Activated T-cell treated with anti-CD3 and anti-CD28 coated beads, Interleukin-2, amount 50 U/mL, for 1 hour (primary cell): ENCODE results near the gene ZMYND8.
A peak's percentile ranks its signal among the peaks of the same experiment; 100 is the strongest.
"Not testable (repeated sequence)": the region's sequence is repeated elsewhere in the genome, so short reads cannot be mapped to it uniquely, and the experiment has no call there.

Experiments
- DNase-seq: peaks from one replicate; pipeline ENCODE4 v3.0.0-alpha.2; 2020

Gene ZMYND8

DNA sequence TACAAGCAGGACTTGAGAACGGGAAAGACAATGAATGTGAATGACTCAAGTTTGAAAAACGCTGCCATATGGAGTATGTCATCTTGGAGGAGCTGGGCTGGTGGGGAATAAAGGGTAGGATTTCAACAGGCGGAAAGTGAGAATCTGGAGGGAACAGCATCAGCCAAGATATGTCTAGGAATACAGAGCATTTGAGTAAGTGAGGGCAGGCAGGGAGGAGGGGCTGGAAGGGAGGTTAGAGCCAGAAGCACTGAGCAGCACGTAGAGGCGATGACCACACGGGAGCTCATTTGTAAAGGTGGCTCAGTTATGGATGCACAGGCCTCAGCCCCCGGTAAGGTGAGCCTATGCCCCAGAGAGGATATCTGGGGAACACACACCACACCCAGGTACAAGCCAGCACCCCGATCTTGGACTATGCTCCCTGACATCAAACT lies 115.1 kb downstream of the ZMYND8 start:
- no peak for DNase-seq

DNA sequence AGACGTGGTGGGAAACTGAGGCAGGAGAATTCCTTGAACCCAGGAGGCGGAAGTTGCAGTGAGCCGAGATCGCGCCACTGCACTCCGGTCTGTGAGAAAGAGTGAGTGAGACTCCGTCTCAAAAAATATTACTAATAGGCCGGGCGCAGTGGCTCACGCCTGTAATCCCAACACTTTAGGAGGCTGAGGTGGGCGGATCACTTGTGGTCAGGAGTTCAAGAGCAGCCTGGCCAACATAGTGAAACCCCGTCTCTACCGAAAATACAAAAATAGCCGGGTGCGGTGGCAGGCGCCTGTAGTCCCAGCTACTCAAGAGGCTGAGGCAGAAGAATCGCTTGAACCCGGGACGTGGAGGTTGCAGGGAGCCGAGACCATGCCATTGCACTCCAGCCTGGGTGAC lies 116.4 kb downstream of the ZMYND8 start:
- DNase-seq: not testable (repeated sequence)

DNA sequence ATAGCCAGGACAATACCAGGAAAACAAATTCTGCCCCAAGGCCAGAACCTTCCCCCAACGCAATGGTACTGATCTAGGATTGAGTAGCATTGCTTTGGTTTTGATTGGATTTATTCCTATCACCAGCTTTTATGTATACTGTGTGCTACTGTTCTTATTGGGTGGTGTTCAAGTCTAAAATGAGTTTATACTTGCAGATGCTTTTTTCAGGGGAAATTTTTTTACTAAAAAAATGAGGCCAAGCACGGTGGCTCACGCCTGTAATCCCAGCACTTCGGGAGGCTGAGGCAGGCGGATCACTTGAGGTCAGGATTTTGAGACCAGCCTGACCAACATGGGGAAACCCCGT lies 116.8 kb downstream of the ZMYND8 start:
- no peak for DNase-seq

DNA sequence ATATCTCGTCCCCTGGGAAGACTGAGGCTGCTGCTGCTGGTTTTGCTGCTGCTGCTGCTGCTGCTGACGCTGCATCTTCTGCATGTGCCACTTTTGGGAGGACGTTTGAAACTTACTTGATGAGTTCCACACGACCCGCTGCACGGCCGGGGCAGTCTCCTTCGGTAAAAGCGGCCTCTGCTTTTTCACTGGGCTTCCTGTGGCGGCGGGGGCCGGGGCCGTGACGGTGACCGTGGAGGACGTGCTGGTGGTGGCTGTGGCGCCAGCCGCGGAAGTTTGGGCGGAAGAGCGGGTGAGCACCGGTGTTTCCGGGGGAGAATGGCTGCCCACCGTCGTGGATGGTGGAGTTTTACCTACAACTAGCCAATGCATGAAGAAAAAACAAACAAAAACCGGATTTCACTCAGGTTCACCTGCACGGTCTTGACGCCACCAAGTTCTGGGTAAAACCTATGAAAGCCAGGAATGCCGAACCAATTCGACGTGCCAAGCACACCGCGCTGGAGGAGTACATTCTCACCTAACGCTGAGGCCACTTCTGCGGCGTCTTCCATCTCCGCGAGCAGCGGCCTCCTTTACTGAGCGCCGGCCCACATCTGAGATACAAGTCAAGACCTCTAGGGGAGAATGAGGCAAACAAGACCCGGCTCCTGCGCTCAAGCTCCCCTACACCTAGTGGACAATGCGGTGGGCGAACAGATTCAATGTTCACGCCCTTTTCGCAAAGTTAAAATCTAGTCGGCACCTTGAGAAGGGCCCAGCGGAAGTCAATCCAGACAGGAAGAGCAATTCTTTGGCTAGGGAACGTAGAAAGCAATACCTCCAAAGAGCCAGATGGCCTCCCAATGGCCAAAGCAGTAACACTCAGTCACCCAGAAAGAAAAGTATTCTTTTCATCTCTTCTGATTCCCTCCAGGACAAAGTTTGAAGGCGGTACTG lies 117.5 kb downstream of the ZMYND8 start:
- no peak for DNase-seq

DNA sequence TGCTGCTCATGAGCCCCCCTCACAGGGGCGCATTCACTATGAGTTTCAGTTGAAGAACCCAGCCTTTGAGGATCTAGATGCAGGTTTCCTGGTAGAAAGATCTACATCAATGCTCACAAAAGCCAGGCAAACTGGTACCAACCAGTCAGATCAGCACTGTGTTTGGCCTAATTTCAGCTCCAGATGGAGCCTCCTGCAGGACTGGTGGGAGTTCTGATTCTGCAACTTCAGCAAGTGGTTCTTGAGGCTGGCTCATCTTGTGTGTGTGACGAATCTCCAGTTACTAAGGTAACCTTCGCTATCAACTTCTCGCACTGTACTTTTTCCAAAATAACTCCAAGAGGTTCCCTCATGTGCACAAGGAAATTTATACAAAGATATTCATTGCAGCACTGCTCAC lies 118.8 kb downstream of the ZMYND8 start:
- no peak for DNase-seq

DNA sequence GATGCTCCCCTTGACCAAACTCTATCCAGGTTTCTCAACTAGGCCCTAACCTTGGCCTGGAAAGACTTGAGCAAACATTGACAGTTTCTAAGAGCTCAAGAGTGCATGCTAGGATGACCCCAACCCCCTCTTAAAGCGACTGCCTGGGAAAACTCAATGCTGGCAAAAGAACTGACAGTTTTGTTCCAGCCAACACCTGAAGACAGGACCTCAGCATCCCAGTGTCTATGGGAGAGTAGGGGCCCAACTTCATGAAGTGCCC lies 119.9 kb downstream of the ZMYND8 start:
- no peak for DNase-seq

DNA sequence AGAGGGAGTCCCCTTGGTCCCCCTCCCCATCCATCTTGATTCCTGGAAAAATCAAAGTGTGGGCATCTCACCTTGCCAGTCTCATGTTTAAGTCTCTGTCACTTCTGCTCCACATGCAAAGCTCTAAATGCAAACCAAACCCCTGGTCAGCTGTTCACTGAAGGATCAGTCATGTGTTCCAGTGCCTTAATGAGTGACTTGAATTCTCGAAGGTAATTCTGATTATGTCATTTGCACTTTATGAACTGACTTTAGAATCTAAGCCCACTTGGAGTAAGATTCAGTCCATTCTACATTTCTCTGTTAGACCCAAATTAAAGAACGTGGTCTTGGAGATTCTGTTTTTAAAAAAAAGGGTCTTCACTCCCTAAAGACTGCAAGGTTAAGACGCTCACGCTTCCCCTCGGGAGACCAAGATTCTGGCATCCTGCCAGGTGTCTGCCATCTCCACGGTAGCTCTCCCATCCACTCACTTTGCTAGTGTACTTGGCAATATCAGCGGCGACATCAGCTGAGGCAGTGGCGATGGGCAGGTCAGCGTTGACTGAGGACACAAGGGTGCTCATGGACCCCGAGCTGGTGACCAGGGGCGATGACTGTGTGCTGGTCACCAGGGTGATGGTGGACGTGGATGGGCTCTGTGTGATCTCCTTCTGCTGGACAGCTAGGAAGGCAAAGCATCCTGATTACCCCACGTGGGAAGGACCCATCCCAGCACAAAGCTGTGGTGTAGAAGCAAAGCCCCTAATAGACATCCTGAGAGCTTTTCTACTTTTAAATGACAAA lies 120.5 kb downstream of the ZMYND8 start:
- no peak for DNase-seq

DNA sequence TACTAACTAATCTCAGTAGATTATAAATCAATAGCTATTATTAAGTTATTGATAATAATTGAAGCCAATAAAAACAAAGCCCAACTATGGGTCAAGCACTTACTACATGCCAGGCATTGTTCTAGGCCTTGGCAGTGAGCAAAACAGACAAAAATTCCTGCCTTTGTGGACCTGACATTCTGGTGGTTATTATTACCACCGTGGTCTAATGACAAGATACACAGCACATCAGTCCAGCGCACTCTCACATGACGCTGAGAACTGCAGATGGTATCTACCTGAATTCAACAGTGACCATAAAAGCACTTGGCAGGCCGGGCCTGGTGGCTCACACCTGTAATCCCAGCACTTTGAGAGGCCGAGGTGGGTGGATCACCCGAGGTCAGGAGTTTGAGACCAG lies 121.4 kb downstream of the ZMYND8 start:
- no peak for DNase-seq

DNA sequence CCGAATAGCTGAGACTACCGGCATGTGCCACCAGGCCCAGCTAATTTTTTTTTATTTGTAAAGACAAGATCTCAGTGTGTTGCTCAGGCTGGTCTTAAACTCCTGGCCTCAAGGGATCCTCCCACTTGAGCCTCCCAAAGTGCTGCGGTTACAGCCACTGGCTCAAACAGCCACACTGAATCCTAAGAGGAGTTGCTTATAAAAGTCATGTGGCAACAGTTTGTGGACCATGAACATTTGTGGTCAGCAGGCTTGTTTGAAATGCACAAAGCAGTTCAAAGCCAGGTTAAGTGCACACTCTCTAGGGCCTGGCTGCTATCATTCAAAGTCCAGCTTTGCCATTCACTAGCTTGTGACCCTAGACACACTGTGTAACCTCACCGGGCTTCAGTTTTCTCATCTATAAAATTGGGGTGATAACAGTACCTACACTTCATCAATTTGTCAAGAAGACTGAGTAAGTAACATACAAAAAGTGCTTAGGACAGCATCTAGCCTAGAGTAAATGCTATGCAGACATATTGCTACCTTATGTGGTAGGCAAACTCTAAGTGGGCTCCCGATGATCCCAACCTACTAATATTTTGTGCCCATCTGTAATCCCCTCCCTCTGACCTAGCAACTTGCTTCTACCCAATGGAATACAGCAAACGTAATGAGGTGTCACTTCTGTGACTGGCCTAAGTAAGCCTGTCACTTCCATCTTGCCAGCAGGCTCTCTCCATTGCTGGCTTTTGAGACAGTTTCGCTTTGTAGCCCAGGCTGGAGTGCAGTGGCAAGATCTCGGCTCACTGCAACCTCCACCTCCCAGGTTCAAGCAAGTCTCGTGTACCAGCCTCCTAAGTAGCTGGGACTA lies 122.9 kb downstream of the ZMYND8 start:
- no peak for DNase-seq

DNA sequence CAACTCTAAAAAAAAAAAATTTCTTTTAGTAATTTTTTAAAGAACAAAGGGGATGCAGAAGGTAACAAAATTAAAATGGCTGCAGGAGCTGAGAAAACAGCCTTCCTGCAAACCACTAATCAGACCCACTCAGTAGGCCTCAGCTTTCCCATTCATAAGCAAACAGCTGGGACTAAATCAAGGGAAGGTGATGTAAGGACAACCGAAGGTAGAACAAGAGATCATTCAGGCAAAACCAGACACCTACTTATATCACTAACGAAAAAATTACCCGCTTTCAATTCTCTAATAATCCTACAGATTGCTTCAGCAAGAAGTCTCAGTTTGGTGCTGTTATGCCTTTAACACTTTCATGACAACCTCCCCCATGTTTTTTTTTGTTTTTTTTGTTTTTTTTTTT lies 124.0 kb downstream of the ZMYND8 start:
- no peak for DNase-seq

DNA sequence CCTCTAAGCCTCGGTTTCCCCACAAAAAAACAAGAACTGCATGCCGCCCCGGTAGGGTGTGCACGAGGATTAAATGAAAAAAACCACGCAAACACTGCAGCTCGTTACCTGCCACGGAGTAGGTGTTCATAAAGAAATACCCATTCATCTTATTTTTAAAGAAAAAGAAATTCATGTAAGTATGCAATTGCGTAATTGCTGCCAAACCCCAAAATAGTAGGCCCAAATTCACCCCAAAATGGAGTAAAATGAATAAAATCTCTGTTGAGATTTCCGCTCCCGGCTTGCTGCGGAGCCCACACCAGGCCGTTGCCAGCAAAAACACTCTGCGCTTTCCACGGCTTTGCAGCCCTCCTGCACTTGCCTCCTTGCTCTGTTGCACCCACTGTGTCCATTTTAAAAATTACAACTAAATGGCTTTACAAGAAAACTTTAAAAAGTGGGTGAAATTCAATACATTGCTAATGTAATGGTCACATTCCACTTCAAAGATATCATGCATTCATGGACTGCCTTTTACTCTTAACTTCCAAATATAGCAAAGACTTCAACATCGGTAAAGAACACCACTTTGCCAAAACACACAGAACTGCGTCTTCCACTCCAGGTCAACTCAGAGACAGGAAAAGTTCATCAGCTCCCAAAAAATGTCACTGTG lies 125.0 kb downstream of the ZMYND8 start:
- DNase-seq: no peak

DNA sequence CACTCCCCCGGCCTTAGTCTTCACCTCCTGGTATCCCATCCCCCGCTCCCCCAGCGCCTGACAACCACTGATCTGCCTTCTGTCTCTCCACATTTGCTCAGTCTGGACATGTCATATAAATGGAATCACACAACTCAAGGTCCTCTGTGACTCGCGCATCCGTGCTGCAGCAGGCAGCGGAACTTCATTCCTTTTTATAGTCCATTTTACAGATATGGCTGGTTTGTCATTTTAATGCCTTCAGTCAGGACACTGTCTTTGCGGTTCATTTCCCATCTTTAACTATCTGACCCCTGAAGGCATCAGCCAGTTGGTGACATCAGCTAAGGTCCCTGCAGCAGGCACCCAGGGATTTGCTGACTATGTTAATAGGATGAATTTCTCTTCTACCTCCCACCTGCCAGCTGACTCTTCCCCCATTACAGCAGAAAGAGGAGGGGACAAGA lies 125.7 kb downstream of the ZMYND8 start:
- DNase-seq: no peak

DNA sequence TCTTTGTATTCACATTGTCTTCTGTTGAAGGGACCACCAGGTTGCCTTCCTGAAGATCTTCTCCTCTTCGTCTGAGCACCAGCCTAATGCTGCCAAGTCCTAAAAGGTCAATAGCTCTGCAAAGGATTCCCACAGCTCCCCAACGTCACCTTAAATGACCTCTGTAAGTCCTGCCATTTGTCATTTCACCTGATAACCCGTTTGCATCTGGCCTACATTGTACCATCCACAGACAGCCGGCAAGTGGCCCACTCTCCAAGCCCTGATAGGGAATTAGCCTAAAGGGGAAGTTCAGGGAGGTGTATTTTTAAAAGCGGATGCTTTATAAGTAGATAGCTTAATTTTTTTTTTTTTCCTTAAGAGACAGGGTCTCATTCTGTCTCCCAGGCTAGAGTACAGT lies 127.8 kb downstream of the ZMYND8 start:
- DNase-seq: no peak

DNA sequence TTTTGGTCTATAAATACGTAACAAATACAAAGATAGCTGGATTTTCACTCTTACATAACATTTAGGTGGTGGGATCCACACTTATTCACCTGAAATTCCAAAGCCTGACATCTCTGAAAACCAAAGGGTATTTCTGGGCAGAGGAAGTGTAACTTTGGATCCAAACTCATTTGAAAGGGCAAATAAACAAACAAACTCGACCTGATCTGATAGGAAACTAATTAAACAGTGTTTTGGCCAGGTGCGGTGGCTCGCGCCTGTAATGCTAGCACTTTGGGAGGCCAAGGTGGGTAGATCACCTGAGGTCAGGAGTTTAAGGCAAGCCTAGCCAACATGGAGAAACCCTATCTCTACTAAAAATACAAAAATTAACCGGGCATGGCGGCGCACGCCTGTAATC lies 128.9 kb downstream of the ZMYND8 start:
- no peak for DNase-seq

DNA sequence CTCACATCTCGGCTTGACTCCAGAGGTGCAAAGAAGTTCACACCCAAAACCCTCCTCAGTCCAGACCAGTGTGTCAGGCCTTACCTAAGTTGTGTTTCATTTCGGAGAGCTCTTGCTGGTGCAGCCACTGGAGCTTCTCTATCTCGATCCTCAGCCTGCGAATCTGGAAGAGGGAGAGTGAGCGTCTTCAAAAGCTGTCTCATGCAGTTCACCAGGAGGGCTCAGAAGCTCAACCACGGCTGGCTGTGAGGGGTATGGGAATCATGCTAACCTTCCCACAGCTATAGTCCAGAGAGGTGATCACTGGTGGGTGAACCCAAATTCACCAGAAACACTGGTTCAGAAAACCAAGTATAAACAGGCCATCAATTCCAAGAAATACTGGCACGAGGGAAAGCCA lies 129.4 kb downstream of the ZMYND8 start:
- DNase-seq: no peak

DNA sequence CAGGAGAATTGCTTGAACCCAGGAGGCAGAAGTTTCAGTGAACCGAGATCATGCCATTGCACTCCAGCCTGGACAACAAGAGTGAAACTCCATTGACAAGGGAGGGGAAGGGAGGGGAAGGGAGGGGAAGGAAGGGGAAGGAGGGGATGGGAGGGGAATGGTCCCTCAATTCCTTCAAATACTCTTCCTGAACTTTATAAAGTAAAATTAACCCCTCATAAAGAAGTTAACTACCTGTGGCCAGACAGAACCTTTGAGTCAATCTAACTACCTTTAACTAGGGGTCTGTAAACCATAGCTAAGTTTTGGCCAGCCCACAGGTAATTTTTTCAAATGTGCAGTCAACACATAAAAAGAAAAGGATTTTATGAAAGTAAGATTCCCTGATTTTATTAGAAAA lies 131.0 kb downstream of the ZMYND8 start:
- no peak for DNase-seq

DNA sequence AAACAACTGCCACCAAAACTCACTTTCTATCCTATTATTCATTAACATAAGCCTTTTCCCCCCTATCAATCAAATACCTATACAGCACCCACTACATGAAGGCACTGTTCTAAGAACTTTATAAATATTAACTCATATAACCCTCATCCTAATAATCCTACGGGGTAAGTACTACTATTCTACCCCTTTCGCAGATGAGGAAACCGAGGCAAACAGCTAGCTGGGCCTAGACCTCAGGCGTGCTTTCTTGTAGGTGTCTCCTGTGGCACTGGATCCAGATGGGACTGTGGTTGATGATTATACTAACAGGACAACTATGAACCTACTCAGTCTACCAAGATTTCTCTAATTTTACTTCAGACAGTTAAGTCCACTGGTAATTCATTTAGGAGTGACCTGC lies 131.6 kb downstream of the ZMYND8 start:
- no peak for DNase-seq

DNA sequence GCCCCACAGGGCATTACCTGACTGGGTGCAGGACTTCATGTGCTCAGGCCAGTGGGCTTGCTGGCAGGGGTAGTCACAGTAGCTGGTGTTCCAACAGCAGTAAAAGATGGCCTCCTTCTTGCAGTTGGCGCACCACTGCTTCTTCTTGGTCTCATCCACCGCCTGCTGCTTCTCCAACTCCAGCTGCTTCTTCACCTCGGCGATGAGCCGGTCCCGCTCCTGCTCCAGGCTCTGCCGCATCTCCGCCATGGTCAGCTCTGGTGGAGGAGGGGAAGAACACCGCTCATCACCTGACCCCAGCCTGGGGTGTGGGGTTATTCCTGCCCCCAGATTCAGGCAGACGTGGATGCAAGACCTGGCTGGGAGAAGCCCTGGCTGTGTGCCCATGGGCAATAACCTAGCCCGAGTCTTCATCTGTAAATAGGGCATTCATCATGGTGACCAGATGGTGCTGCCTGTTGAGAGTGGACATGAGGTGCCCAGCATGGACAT lies 132.2 kb downstream of the ZMYND8 start:
- DNase-seq: no peak

DNA sequence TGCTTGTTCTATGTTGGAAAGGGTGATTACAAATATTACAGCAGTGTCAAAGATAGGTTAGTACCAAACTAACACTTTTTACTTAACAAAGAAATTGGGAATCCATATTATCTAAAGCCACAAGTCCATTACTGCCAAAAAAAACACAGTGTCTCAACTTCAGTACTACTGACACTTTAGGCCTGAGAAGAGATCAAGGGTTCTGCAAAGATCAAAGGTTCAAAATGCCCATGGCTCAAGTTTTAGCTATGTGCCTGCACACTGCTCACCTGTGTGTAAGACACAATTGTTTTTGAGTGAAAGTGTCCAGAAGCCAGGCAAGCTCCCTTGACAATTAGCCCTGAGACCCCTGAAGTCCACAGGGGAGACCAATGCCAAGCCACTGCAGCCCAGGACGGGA lies 132.6 kb downstream of the ZMYND8 start:
- DNase-seq: no peak

DNA sequence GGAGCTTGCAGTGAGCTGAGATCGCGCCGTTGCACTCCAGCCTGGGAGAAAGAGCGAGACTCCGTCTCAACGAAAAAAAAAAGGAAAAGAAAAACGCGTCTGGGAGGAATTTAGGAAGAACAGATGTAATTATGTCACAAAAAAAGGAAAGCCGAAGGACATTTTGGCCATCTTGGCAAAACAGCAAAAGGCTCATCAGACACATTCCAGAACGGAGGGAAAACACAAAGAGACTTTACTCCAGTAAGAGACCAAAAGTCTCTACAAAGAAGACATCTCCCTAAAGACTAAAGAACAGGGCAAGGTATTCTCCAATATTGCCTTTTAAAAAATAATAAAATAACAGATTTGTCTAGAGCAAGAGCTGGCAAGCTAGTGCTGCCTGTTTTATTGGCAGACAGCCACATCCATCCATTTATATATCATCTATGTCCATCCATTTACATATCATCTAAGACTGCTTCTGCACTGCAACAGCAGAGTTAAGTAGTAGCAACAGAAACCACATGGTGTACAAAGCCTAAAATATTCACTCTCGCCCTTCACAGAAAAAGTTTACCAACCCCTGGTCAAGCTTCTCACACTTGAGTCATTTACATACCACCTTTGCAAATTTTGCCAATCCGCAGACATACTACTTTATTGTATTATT lies 133.9 kb downstream of the ZMYND8 start:
- no peak for DNase-seq

DNA sequence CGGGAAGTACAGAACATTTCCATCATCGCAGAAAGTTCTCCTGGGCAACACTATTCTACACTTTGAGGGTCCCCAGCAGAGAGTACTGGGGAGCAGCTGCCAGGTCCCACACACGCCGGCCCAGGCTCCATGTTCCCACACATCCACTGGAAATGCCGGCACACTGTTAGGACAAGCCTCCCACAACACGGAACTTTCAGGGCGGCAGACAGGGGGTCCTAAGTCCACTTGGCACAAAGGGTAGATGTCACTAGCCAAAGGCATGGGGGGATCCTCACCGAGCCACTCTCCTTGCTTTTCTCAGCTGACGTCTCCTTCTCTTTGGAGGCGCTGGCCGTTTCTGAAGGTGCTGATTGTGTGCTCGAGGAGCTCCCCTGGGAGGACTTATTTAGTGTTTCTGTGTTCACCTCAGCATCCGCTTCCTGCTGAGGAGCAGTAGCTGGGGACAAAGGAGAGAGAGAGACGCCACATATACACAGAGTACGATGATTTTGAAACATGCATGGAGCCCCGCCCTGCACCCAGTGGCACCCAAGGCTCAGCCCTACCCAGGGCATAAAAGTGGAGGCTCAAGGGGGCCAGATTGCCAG lies 135.4 kb downstream of the ZMYND8 start:
- no peak for DNase-seq

DNA sequence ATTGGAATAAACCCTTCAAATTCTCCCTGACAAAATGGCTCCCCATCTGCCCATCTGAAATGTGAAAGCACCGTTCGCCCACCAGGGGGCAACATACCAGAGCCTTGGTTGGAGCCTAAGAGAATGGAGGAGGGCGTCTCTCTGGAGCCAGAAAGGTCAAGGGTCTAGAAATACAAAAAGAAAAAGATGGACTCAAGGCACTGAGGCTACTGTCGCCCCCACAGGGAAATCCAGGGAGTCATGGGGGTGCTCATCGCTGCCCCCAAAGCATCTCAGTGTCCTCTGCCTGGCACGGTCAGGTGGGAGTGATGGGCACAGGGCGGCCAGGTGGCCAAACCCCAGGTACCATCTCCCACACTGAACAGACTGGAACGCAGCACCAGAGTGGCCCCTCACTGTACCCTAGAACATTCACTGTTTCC lies 136.3 kb downstream of the ZMYND8 start:
- DNase-seq: peak; percentile 56
